Endothelial cell of umbilical vein (primary cell): Measurements from ENCODE around the gene DCC.

Experiments
- CTCF ChIP-seq, 2 donors: IDR thresholded peaks; 1 replicate in 1 of 2; 2 replicates in 1 of 2; pipeline ENCODE4 v1.5.1; 2011; ENCODE audit warnings: low read length in 2 of 2, mild to moderate bottlenecking in 2 of 2, moderate library complexity in 2 of 2, control low read depth in 1 of 2, inconsistent platforms in 1 of 2, low read depth in 1 of 2; ENCODE audit not compliant: insufficient read depth in 1 of 2; ENCODE audit errors: extremely low read depth in 1 of 2
- POLR2A ChIP-seq: IDR thresholded peaks from 2 replicates; pipeline ENCODE4 v1.6.1; 2012; ENCODE audit warnings: low read depth, mild to moderate bottlenecking, control low read depth, low read length
- POLR2AphosphoS5 ChIP-seq: IDR thresholded peaks from 2 replicates; pipeline ENCODE4 v1.6.1; 2012; ENCODE audit warnings: low read depth, mild to moderate bottlenecking, control low read depth, low read length, moderate library complexity; ENCODE audit not compliant: insufficient read depth

GRCh38 chr18:53509886-53510285 is 1169.9 kb downstream of the DCC start:
- TF ChIP-seq CTCF (IDR thresholded peaks at IDR 0.05; ENCODE audit: extremely low read depth in 1 of 2, insufficient read depth in 1 of 2, low read depth in 1 of 2, low read length in 2 of 2) (no peak), POLR2AphosphoS5 (no peak), POLR2A (no peak)
